RWPE1 (cell line): ENCODE measurements around the gene CDK16.

Source experiments
- CTCF ChIA-PET: fragments of 350-600 bp; sonication (Branson Sonifier 250); formaldehyde crosslinking; extraction: SDS; loops from one replicate; lab custom pipeline; 2021; lab: Yijun Ruan, JAX
- POLR2A ChIA-PET: fragments of 400-600 bp; formaldehyde crosslinking; extraction: SDS; loops from one replicate; lab custom pipeline; 2020; ENCODE audit warnings: antibody characterized with exemption; ENCODE audit not compliant: low non-redundant PET; lab: Yijun Ruan, JAX
- DNase-seq: peaks from one replicate; pipeline ENCODE4 v3.0.0; 2012; ENCODE audit warnings: low spot score
- H3K27ac ChIP-seq: fragments of 450-650 bp; 2 replicates; pipeline ENCODE4 v1.5.1; 2017
- TF ChIP-seq, protein P1 (sequence below): fragments of 450-650 bp; conservative IDR thresholded peaks from 2 replicates; pipeline ENCODE4 v1.5.1; 2017; ENCODE audit warnings: low read depth, mild to moderate bottlenecking

The CDK16 gene

DNA sequence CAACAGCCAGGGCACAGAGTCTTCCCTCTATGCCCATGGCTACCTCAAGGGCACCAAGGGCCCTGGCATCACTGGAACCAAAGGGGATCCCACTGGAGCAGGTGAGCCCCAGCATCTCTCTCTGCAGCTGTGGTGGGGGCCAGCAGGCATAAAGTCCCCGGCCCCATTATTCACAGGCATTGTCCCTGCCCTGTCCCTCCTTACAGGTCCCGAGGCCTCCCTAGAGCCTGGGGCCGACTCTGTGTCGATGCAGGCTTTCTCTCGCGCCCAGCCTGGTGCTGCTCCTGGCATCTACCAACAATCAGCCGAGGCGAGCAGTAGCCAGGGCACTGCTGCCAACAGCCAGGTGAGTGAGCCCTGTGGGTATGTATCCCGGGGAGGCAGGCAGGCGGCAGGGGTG lies 37.2 kb upstream of the CDK16 start:
- DNase-seq, result no peak
- TF ChIP-seq, protein P1, sequence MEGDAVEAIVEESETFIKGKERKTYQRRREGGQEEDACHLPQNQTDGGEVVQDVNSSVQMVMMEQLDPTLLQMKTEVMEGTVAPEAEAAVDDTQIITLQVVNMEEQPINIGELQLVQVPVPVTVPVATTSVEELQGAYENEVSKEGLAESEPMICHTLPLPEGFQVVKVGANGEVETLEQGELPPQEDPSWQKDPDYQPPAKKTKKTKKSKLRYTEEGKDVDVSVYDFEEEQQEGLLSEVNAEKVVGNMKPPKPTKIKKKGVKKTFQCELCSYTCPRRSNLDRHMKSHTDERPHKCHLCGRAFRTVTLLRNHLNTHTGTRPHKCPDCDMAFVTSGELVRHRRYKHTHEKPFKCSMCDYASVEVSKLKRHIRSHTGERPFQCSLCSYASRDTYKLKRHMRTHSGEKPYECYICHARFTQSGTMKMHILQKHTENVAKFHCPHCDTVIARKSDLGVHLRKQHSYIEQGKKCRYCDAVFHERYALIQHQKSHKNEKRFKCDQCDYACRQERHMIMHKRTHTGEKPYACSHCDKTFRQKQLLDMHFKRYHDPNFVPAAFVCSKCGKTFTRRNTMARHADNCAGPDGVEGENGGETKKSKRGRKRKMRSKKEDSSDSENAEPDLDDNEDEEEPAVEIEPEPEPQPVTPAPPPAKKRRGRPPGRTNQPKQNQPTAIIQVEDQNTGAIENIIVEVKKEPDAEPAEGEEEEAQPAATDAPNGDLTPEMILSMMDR, result no peak
- ChIA-PET POLR2A (no interaction called here), CTCF (no interaction called here)
- no peak overlapping the region for H3K27ac ChIP-seq

DNA sequence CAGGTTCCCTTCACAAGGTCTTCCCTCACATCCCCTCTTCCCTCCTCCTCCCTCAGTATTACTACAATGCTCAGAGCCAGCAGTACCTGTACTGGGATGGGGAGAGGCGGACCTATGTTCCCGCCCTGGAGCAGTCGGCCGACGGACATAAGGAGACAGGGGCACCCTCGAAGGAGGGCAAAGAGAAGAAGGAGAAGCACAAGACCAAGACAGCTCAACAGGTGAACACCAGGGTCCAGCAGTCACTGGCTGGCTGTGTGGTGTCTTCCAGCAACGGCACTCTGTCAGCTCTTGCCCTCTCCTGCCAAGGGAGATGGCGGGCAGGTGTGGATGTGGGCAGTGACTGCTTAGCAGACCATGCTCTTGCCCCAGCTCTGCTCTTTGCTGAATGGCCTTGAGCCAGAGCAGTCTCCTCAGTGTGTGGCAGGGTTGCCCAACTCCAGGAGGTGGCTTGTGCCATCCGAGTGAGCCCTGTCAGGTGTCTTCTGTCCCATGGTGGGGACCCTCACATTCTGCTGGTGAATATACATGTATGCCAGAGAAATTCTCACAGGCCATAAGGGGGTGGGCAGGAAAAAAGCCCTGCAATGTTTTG lies 36.3 kb upstream of the CDK16 start:
- TF ChIP-seq, protein P1, result no peak
- ChIA-PET CTCF (no interaction called here), POLR2A (no interaction called here)
- DNase-seq, result no peak
- no peak overlapping the region for H3K27ac ChIP-seq

GRCh38 chrX:47184486-47184885 lies 34.0 kb upstream of the CDK16 start:
- CTCF ChIA-PET, result no interaction called here
- no peak overlapping the region for H3K27ac ChIP-seq
- no peak for DNase-seq
- TF ChIP-seq, protein P1, result no peak
- POLR2A ChIA-PET, result no interaction called here

DNA sequence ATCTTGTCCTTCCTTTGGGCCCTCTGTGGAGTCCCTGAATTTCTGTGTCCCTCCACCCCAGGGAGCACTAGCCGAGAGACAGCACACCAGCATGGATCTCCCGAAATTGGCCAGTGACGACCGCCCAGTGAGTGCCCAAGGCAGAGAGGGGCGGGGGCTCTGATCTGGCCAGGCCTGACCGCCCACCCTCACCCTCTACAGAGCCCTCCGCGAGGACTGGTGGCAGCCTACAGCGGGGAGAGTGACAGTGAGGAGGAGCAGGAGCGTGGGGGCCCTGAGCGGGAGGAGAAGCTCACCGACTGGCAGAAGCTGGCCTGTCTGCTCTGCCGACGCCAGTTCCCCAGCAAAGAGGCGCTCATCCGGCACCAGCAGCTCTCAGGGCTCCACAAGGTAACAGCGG lies 33.2 kb upstream of the CDK16 start:
- 0 out of 2 replicates have a peak overlapping the region, but pooled peaks have one; percentile 8 for H3K27ac ChIP-seq
- no peak for DNase-seq
- ChIA-PET CTCF (no interaction called here), POLR2A (no interaction called here)
- TF ChIP-seq, protein P1, result no peak

GRCh38 chrX:47186096-47186740 lies 32.3 kb upstream of the CDK16 start:
- TF ChIP-seq, protein P1, result no peak
- ChIA-PET POLR2A (no interaction called here), CTCF (no interaction called here)
- H3K27ac ChIP-seq, result no peak overlapping the region
- no peak for DNase-seq

DNA sequence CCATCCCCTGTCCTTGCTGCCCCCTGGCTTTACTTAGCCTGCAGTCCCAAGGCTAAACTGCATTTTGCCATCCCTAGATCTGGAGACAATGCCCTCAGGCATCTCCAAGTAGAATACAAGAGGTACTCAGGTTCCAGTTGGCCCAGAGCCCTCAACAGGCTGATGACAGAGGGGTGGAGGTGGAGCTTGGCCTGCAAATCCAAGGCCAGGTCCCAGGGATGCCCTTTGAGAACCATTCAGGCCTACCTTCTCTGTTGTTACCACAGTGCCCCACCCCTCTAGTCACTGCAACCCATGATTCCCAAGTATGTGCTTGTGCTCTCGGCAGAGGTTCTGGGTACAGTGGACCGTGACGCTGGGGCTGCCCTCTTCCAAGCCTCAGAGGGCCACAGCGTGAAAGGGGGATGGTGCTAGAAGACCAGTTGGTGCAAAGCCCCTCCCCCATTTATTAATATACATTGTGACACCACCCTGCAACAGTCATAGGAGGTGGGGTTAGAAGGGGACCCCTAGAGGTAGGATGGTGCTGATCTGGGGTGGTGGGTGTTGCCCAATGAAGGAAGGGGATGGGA lies 31.3 kb upstream of the CDK16 start:
- TF ChIP-seq, protein P1, result no peak
- DNase-seq, result no peak
- H3K27ac ChIP-seq, result peak overlapping the region; percentile 34
- POLR2A ChIA-PET, result no interaction called here
- CTCF ChIA-PET, result interaction anchor here (1.0 kb wide), 1 partner anchor 337 kb away, joined by 3 read pairs; no protein-coding TSS in a partner anchor
